ENCODE results near the gene FGF21.
A peak's percentile ranks its signal among the peaks of the same experiment; 100 is the strongest.

The FGF21 gene

DNA sequence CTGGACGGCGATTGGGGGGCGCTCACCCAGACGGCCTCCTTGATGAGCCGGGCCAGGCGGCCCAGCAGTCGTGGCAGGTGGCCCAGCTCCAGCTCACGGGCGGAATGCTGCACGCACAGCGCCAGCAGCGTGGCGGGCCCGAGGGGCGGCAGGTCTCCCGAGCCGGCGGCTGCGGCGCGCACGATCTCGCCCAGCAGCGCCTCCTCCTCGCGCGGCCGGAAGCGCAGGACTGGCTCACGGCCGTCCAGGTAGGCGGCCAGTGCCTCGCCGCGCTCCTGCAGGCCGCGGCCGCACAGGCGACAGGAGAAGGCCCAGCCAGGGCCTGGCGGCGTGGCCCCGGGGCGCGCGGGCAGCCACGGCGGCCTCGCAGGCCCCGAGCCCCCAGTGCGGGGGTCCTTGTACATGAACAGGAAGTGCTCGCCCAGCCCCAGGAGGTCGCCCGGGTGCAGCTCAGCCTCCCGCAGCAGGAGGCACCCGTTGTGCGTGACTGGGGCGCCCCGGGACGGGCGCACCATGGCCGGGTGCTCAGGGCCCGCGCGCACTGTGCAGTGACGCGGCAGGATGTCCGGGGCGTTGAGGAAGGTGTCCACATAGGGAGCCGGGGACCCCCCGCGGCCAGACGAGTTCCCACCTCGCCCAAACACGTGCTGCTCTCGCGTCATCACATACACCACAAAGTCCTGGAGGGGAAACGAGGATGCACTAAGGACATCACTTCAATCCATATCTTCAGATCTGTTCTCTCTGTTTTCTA, 26.2 kb upstream of the FGF21 start:
- DNase-seq: no peak

DNA sequence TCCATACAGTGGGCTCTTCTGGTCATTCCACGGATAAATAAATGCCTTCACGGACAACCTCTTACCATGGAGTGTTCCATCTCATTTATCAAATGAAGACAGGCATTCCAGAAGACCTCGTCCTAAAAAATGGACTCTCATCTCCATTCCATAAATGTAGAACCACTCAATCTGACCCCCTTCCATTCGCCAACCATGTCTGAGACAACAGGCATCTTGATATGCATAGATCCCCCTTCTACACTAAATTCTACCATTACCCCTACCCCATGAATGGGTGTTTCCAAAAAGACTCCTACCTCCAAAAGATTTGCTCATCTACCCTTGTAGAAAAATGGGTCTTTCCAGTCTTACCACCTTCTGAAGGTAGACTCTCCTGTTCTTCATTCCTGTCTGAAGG, 23.9 kb upstream of the FGF21 start:
- no peak for DNase-seq

DNA sequence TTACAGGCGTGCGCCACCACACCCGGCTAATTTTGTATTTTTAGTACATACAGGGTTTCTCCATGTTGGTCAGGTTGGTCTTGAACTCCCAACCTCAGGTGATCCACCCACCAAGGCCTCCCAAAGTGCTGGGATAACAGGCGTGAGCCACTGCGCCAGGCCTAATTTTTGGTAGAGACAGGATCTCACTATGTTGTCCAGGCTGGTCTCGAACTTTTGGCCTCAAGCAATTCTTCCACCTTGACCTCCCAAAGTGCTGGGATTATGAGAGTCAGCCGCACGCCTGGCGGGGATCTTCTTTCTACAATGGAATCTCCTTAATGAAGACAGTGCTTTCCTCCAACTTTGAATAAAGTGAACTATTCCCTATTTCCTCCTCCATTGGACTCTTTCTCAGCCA, 20.7 kb upstream of the FGF21 start:
- no peak for DNase-seq

- DNase-seq: no peak
These were observed 20.2 kb upstream of the FGF21 start for GRCh38 chr19:48735031-48735615.

DNA sequence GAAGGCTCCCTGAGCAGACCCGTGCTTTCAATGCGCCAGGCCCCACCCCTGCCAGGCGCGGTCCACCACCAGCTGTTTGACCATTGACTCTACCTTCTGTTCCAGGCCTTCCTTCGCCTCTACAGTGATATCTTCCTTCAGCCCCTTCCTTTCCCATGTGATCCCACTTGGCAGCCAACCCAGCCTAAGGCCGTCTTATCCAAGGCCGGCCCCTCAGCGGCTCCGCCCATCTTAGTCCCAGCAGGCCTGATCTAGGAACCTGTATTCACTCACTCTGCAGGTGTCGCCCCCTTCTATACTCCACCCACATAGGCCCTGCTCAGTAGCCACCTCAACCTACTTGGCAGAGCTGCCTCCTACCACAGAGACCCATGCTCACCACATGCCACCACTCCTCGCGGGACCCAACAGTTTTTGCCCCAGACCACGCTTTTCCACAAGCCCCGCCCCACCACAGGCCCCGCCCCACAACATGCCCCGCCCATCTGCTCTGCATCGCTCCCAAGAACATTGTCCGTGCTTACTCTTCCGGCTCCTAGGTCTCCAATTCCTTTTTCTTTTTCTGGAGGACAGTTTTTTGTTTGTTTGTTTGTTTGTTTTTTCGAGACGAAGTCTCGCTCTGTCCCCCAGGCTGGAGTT, 17.8 kb upstream of the FGF21 start:
- DNase-seq: no peak

DNA sequence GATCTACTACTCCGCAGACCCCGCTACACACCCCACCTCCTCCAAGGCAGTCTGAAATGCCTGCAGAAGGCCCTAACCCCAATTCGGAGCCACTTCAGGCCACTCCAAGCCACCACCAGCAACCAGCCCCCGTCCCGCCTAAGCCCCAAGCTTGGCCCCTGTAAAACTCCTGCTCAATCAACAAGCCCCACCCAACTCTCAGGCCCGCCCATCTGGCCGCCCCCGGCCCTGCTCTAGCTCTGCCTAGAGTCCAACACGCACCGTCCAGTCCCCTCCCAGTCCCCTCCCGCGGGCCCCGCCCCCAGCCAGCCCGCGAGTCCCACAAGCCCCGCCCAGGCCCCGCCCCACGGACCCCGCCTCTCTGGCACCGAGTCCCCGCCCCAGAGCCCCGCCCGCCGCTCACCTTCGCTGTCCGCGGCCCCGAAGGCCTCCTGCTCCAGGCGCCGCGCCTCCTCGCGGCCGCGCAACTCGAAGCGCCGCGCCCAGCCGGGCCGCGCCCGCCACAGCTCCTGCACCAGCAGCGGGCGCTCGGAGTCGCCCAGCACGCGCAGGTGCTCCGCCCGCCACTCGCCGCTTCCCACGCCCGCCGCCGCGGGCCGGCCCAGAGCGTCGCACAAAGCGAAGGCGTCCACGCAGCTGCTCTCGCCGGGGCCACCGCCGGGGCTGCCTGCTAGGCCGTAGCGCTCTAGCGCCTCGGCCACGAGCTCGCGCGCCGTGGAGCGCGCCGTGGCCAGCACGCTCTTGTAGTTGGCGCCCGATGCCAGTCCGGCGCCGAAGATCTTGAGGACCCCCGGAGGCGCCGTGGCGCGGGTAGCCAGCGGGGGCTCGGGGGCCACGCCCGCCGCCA, 16.5 kb upstream of the FGF21 start:
- peak; percentile 92 for DNase-seq

DNA sequence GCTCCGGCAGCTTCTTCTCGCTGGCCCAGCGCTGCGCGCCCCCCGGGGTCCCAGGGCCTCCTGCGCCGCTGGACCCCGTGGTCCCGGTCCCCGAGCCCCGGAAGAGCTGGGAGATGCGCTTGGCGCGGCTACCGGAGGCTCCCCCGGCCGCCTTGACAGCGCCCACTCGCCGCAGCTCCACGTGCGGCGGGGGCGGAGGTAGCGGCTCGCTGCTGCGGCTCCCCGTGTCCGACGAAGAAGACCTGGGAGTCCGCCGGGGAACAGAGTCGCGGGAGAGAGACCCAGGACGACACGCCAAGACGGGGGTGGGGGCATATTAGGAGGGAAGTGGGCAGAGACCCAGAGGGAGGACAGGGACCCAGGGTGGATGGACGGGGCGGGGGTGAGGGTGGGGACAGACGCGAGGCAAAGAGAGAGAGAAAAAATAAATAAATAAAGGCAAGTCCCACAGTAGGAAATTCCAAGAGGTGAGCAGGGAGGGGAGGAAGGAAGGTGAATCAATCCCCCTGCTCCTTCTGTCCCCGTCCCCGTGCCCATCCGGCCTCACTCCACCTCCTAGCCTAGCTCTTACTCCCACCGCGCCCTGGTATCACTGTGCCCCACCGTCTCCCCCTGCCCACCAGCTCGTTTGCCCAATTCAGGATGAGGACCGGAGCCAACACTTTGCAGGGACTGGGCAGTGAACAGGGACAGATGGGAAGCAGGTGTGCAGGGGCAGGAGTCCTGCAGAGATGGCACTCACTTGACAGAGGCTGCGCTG, 15.7 kb upstream of the FGF21 start:
- DNase-seq: no peak

DNA sequence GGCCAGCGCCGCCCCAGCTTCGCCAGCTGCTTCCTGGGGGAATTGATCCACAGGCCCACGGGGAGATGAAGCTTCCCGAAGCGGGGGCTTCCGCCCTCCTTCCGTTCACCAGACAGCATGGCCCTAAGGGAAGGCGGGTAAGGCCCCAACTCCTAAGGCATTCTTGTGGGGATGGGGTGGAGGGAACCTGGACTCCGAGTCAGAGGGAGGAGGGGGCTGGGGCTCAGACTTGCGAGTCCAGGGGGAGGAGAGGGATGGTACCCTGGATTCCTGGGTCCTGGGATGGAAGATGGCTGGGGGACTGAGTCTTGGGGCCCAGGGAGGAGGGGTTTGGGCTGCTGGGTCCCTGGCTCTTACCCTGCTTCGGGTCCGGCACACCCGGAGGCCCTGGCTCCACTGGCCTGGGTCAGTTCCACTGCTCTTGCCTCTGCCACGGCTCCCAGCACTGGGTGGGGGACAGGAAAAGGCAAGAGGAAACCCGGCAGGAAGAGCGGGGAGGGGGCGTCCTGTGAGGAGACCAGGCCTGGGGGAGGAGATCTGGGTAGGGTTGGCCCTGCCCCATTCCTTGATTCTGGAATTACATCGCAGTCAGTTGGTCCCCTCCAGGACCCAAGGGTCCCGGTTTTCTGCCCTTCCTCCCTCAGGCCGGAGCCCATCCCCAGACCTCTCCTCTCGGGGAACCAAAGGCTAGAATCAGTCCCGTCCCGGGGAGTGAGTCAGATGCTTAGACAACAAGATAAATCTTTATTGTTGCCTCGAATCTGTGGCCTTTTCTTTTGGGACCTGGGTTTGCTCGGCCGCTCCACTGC, 15.0 kb upstream of the FGF21 start, which contains the start of gene RASIP1:
RASIP1 (minus strand) TSS at position 447 of the 809 bp plus-strand sequence; CDS start at position 119, 328 bp downstream.
- no peak for DNase-seq

DNA sequence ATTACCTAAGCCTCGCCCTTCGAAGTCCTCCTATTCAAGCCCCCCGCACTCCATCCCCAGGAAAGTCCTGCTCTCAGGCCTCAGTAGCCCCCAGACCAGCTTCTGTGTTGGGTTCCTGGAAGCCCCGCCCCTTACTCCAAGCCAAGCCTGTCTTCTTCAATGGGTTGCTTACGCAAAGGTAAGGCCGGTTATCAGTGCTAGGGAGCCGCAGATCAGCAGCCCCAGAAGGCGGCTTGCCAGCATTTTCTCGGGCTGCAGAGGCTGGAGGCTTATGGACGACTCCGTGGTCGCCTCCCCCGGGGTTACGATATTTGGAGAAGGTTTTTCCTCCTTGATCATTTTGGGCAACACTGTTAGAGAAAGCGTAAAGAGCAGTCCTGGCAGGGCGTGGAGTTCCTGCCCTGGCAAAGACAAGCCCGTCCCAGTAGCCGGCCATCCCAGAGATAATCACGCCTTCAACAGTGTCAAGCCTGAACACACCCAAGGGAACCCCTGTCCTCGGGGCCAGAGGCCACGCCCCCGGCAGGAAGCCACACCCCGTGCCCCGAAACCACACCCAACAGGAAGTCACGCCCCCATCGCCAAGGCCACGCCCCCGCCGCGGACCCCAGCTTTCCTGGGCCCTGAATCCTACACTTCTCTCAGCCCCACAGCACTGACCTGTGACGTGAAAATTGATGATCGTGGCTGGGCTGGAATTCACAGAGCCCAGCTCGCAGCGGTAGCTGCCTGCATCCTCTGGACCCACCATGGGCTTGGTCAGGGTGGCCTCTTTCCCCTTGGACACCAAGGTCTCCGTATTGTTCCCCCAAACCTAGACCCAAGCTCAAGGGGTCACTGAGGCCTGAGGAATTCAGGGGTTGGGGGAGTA, 14.0 kb upstream of the FGF21 start:
- DNase-seq: no peak

DNA sequence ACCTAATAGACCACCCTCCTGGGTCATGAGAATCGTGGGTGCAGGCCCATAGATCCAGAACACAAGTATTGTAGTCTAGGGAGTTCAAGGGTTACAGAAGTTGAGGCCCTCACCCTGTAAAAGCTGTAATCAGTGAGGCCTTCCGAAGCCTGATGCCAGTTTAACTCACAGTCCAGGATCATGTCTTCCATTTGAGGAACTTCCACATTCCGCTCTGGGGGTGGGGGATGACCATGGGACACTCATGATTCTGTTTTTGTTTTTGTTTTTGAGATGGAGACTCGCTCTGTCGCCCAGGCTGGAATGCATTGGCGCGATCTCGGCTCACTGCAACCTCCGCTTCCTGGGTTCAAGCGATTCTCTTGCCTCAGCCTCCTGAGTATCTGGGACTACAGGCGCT, 13.2 kb upstream of the FGF21 start:
- DNase-seq: no peak

GRCh38 chr19:48745208-48745995, 9.9 kb upstream of the FGF21 start:
- DNase-seq: peak; percentile 44

DNA sequence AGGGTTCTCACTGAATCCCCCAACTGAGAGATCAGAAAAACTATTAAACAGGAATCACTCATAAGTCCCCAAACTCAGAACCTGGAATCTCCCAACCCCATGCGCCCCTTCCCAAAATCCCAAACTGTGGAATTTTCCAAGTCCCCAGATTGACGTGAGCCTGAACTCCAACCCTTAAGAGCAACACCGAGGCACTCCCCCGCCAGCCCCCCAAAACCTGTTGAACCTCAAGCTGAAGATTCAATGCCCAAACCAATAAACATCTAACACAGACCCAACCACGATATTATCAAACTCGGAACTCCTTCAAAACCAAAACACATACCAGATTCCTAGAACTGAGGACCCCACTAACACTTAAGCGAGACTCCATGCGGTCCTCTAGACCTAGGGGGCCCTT, 9.2 kb upstream of the FGF21 start:
- no peak for DNase-seq

DNA sequence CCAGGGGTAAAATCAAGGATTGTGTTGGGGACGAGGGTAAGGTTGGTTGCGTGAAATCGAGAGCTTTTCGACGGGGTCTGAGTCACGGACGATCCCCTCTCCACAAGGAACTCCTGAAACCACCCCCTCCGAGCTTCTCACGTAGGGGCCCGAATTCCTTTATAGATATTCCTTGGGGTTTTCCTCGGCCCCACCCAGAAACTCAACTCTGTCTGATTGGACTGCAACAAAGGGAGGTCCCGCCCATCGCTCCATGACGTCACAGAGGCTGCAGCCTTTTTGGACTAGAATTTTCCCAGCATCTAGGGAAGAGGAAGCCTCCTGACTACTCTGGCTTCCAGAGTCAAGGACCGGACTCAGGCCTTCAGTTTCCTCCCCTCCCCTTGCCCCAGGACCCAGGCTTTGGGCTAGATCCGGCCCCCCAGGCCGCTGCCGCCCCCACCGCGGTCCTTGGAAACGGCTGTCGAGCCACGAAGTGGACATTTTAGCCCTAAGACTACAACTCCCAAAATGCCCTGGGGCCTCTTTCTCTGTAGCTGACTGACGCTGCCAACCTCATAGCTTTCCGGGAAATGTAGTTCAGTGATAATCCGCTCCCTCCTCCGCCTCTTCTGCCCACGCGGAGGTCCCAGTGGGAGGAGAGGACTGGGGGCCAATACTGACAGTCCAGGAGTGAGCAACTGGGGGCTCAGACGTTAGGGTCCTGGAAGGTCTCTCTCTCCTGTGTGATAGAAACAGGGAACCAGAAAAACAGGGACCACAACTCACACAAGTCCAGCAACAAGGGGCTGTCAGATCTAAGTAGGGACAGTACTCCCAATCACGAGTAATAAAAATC, 8.4 kb upstream of the FGF21 start, which contains the start of gene IZUMO1:
IZUMO1 (minus strand) TSS at position 172 of the 838 bp plus-strand sequence. CDS start 1,050 bp downstream, outside the sequence.
- no peak for DNase-seq

- no peak for DNase-seq
These were observed 5.6 kb upstream of the FGF21 start for GRCh38 chr19:48749571-48750198.

DNA sequence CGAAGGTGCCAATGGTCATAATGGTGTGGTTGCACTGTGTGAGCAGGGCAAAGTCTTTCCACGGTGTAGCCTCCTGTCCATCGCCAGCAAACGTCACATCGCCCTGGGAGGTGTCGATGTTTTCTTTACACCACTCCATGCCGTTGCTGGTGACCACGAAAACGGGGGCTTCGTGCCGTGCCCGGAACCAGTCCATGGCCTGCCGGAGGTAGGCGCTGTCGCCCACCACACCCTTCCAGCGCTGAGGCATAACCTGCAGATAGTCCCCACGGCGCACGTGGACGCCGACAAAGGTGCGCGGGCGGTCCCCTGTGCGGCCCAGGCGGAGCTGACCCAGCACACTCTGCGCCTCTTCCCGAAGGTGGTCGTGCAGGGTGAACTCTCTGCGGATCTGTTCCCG, 5.0 kb upstream of the FGF21 start:
- DNase-seq: no peak

- DNase-seq: no peak
These were observed 4.4 kb upstream of the FGF21 start for GRCh38 chr19:48750771-48751504.

DNA sequence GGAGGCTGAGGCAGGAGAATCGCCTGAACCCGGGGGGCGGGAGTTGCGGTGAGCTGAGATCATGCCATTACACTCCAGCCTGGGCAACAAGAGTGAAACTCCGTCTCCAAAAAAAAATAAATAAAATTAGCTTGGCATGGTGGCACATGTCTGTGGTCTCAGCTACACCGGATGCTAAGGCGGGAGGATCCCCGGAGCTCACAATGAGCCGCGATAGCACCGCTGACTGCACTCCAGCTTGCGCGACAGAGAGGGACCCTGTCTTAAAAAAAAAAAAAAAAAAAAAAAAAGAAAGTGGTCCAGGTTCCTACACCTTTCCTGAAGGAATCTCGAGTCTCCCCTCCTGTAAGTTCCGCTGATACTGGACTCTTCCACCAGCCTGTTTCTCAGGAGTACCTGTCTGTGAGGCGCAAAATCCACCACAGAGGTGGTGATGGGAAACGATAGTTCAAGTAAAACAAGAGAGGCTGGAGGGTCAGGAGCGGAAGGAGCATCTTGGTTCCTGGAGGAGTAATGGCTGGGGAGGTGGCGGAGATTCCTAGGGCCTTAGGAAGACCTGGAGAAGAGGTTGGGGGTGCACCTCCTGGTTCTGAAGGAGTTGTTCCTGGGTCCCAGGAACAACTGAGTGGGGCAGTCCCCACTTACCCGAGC, 3.4 kb upstream of the FGF21 start:
- no peak for DNase-seq
